ENCODE measurements around the gene PRR14L.

PRR14L gene

GRCh38 chr22:31631436-31631835, 118.5 kb downstream of the PRR14L start:
- TF ChIP-seq CTCF (IDR thresholded peaks at IDR 0.05; ENCODE audit: insufficient read depth, low read length, missing control alignments): no peak
- ChIA-PET CTCF (interaction anchor here (0.9 to 11.6 kb wide), 11 partner anchors 9 to 180 kb away, joined by 3 to 417 read pairs (median 4); no protein-coding TSS in a partner anchor), POLR2A (interaction anchor here (1.1 to 1.2 kb wide), 2 partner anchors 14 to 31 kb away, joined by 4 read pairs; partner anchors contain the start of gene PISD)
- no peak for DNase-seq (ENCODE audit: low read depth, low spot score)
- peak overlapping the region; percentile 76 for H3K4me3 ChIP-seq (ENCODE audit: low read depth, low read length)
